Measurements from ENCODE around the gene HASPIN. TPM values are rescaled to one million over a fixed set of nuclear protein-coding genes. Genes with fewer than 3 reads are reported as not detected.

The HASPIN gene
- total and polyA plus RNA-seq, 2 of the 13 experiments (the other 11 are each of a cell fraction or from before 2014, with no cell fraction given) = 2.7 to 8.1 TPM

GRCh38 chr17:3724378-3725077, 825 bp downstream of the HASPIN start:
- H3K27me3 ChIP-seq (ENCODE audit: control insufficient read depth in 1 of 2, insufficient read depth in 2 of 2, low read length in 2 of 2) = no peaks in the 10 kb centered on the region; a peak in 1 of 5 replicates
- no peak for FAIRE-seq
- H2AFZ ChIP-seq (ENCODE audit: low read length) = peak overlapping the region; percentile 16
- peak; percentile 43 for ATAC-seq
- in situ Hi-C loops (cut with HindIII; ENCODE audit: extremely low pct_ligation_motif_present, low pct_unique_long_range_greater_than_20kb) (no loop called here), intact Hi-C loops (cut with micrococcal nuclease; ENCODE audit: unreplicated experiment) (no loop called here)
- peaks cover 48% of the 10 kb centered on the region for H3K4me1 ChIP-seq (ENCODE audit: insufficient read depth, low read length)
- H3K9ac ChIP-seq (ENCODE audit: insufficient read depth, low read depth, low read length) = peak overlapping the region; percentile 84
- peak overlapping the region; percentile 83 for H3K4me2 ChIP-seq (ENCODE audit: low read depth, low read length)
- no peaks in the 10 kb centered on the region for H3K9me3 ChIP-seq (ENCODE audit: low read length)
- no TSS peak for BruUV-seq (replicated peaks)
- WGBS (ENCODE audit: low lambda C conversion rate) = 2% methylated on average over 10 of the region's 27 CpGs
- peak overlapping the region; percentile 80 for H3K27ac ChIP-seq (ENCODE audit: extremely low read length, insufficient read depth, low read length)
- H4K20me1 ChIP-seq (ENCODE audit: insufficient read depth, low read length) = no peaks in the 10 kb centered on the region
- peak overlapping the region; percentile 65 to 99 (median 95) for H3K4me3 ChIP-seq (replicated peaks in 1 of 3; ENCODE audit: insufficient read depth in 1 of 3, low read depth in 2 of 3, low read length in 3 of 3)
- DNase-seq (ENCODE audit: low spot score) = no peak
- H3K79me2 ChIP-seq (ENCODE audit: insufficient read depth, low read length) = peaks cover 38% of the 10 kb centered on the region
- ChIA-PET CTCF (ENCODE audit: low intra/inter-chr PET ratio, low total read pairs) (no interaction called here), POLR2A (interaction anchor here (1.4 to 2.2 kb wide), 2 partner anchors 71 to 88 kb away, joined by 5 to 7 read pairs; partner anchors contain the start of genes CTNS and SHPK)
- no peak for TF ChIP-seq NFIB (CRISPR knock-in tag; IDR thresholded peaks at IDR 0.05; ENCODE audit: borderline replicate concordance)
- TF ChIP-seq ZNF567 (CRISPR knock-in tag; IDR thresholded peaks at IDR 0.05; ENCODE audit: borderline replicate concordance) = 0 out of 2 replicates have a peak, but pooled peaks have one; percentile 9
- peak; percentile 6; the same call in 1 of the 2 replicates for TF ChIP-seq GABPA (IDR thresholded peaks at IDR 0.05; ENCODE audit: low read depth, low read length)
- TF ChIP-seq GABPA (CRISPR knock-in tag; IDR thresholded peaks at IDR 0.05; ENCODE audit: low read depth) = 0 out of 2 replicates have a peak, but pooled peaks have one; percentile 8
- 0 out of 2 replicates have a peak, but pooled peaks have one; percentile 3 for TF ChIP-seq ZNF788 (CRISPR knock-in tag; IDR thresholded peaks at IDR 0.05; ENCODE audit: borderline replicate concordance)
- no peak for TF ChIP-seq CEBPZ (IDR thresholded peaks at IDR 0.05; ENCODE audit: low read length)
- no peak for TF ChIP-seq ZFP1 (CRISPR knock-in tag; IDR thresholded peaks at IDR 0.05)
- no peak for TF ChIP-seq MAFK (conservative IDR thresholded peaks at IDR 0.05 in 1 of 2, IDR thresholded peaks at IDR 0.05 in 1 of 2; ENCODE audit: low read length in 2 of 2)
- TF ChIP-seq ZNF607 (CRISPR knock-in tag; IDR thresholded peaks at IDR 0.05; ENCODE audit: borderline replicate concordance) = no peak
- TF ChIP-seq PREB (CRISPR knock-in tag; IDR thresholded peaks at IDR 0.05) = no peak
- H3K36me3 ChIP-seq (replicated peaks in 1 of 2; ENCODE audit: control insufficient read depth in 1 of 2, insufficient read depth in 2 of 2, low read length in 2 of 2) = no peaks in the 10 kb centered on the region; a peak in 1 of 5 replicates

Data from HepG2 (cell line).